ENCODE results near the gene ZNF41. TPM values are rescaled to one million over a fixed set of nuclear protein-coding genes. Genes with fewer than 3 reads are reported as not detected.

The ZNF41 gene
- total RNA-seq, 1 experiment from 2014 or later, result 2.5 TPM

DNA sequence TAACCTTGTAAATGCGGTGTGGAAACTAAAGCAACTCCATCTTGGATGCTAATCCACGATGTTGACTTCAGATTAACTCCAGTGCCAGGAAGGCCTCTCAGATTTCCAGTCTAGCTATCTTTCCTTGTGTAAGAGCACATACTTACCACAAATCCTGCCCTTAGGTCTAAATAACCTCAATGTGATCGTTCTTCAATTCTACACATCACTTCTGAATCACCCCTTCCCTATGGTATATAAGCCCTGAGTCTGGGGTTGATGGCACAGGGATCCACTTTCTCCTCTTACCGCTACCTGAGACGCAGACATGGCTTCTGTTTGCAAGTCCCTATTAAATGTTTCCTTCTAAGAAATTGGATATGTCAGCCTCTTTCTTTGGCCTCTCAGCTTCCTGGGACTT lies 17.5 kb upstream of the ZNF41 start:
- Mint-ChIP-seq H3K9me3 (peaks cover 74 to 82% of the 10 kb centered on the region in 2 experiments), H3K27me3 (ENCODE audit: low read depth) (no peaks in the 10 kb centered on the region), H3K27ac (no peak overlapping the region), H3K4me1 (peaks cover 26 to 36% of the 10 kb centered on the region in 2 experiments), H3K4me3 (no peak overlapping the region), H3K36me3 (ENCODE audit: insufficient read depth in 1 of 3, low read depth in 3 of 3) (no peaks in the 10 kb centered on the region; a peak in 3 of 7 replicates)
- Histone ChIP-seq H3K27me3 (ENCODE audit: insufficient read depth, low read length) (no peaks in the 10 kb centered on the region), H3T11ph (ENCODE audit: low read length) (no peak overlapping the region), H2BK120ac (ENCODE audit: low read depth, low read length, poor library complexity, severe bottlenecking) (no peak overlapping the region), H3K4me1 (ENCODE audit: insufficient read depth, low read length) (no peaks in the 10 kb centered on the region), H4K5ac (ENCODE audit: insufficient read length, low read depth, low read length) (no peak overlapping the region), H2AK5ac (ENCODE audit: insufficient read length, low read length) (no peak overlapping the region), H3K23me2 (ENCODE audit: insufficient read length, low read depth, low read length, poor library complexity, severe bottlenecking) (no peaks in the 10 kb centered on the region), H3K56ac (ENCODE audit: insufficient read length, low read depth, low read length) (no peak overlapping the region), H2BK5ac (ENCODE audit: insufficient read length, low read length) (no peak overlapping the region), H4K8ac (replicated peaks; ENCODE audit: insufficient read length, low read depth, low read length) (no peak overlapping the region), H4K91ac (ENCODE audit: insufficient read length, low read depth, low read length) (no peak overlapping the region), H3K4ac (ENCODE audit: low read depth, low read length) (no peak overlapping the region), H3K18ac (ENCODE audit: insufficient read length, low read depth, low read length) (no peak overlapping the region), H2BK20ac (ENCODE audit: low read depth, low read length, poor library complexity, severe bottlenecking) (no peak overlapping the region), H3K79me2 (ENCODE audit: insufficient read depth, low read length) (no peaks in the 10 kb centered on the region), H2AFZ (ENCODE audit: low read length) (no peak overlapping the region), H3K4me2 (ENCODE audit: insufficient read depth, insufficient read length, low read length) (no peak overlapping the region), H3K79me1 (ENCODE audit: insufficient read depth, low read depth, low read length, poor library complexity, severe bottlenecking) (no peaks in the 10 kb centered on the region), H3K9me3 (ENCODE audit: control insufficient read depth, low read depth, low read length) (peaks cover 26% of the 10 kb centered on the region), H2BK15ac (ENCODE audit: low read depth, low read length) (no peak overlapping the region), H4K20me1 (ENCODE audit: control insufficient read depth, insufficient read depth, insufficient read length) (no peaks in the 10 kb centered on the region), H3K14ac (ENCODE audit: insufficient read depth, low read length) (no peak overlapping the region), H3K23ac (ENCODE audit: insufficient read length, low read depth, low read length) (no peak overlapping the region), H2BK12ac (ENCODE audit: insufficient read length, low read depth, low read length) (no peak overlapping the region), H3K9ac (ENCODE audit: extremely low read depth, insufficient read length, low read length) (no peak overlapping the region), H3K27ac (ENCODE audit: insufficient read length, low read depth, low read length) (no peak overlapping the region)
- no peak for DNase-seq
- no CpG with 5 or more reads among the region's 5 CpGs for WGBS (ENCODE audit: extremely low coverage, insufficient read length, low lambda C conversion rate)
- no peak for TF ChIP-seq CTCF (conservative IDR thresholded peaks at IDR 0.05)
